ENCODE measurements around the gene AIFM3.
"Not testable (repeated sequence)": the region's sequence is repeated elsewhere in the genome, so short reads cannot be mapped to it uniquely, and the experiment has no call there.

Gene AIFM3

DNA sequence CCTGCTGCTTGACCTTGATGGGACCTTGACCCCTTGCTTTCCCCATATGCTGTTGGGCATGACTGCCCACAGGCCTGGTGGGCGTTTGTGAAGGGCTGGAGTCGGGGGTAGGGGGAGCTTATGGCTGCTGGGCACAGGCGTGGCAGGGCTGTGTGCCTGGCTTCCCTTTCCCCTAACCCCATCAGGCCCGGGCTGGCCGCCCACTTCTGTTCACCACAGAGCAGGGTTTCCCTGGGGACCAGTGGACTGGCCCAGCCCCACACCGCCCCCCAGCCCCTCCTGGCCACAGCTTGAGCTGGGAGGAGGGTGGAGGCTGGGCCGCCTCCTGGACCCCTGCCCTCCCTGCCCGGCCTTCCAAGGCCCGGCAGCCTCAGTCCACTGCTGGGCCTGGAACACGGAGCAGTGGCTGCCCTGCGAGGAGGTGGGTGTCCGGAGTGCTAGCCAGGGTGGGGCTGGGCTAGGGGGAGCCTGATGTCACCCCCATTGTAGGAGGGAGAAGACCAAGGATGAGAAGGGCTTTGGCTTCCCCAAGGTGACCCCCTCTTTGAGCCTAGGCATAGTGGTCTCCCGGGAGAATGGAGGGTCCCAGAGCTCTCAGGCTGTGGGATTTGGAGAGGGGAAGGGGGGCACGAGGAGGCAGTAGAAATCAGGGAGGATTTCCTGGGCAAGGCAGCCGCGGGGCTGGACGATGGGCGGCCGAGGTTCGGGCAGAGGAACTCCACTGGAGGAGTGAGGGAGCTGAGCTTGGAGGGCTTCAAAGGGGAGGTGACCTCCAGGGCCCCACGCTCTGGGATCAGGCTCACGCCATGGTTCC is at the start of gene AIFM3:
AIFM3 (plus strand) TSS at position 373 of the 814 bp plus-strand sequence. CDS start 690 bp downstream, outside the sequence.
- no peak for DNase-seq

DNA sequence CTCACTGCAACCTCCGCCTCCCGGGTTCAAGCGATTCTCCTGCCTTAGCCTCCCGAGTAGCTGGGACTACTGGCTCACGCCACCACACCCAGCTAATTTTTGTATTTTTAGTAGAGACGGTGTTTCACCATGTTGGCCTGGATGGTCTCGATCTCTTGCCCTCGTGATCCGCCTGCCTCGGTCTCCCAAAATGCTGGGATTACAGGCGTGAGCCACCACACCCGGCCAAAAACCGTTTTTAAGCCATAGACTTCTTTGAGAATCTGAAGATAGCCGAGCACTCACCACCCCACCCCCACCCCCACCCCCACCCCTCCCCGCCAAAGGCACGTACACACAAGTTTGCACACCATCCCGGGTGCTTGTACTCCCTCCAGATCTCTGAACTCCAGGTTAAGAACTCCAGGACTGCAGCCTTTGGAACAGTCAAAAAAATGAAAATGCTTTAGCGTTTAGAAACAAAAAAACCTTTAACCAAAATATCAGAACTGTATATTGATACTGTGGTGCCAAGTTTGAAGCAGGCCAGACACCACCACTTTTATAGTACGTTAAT is 48.3 kb upstream of the AIFM3 start:
- no peak for DNase-seq

DNA sequence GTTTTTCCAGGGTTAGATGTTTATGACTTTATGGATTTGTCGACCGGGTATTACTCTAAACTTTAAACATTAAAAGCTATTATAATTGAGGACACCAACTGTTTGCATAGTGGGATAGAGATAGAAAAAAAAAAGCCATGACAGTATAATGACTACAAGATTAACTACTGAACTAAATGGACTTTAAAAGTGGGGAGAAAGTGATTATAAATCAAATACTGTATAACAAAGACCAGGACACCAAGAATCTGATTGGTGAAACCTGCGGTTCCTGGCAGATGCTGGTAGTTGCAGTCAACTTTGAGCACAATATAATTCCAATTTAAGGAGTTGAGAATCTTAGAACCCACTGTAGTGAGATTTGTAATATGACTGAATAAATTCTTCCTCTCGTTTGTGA is 47.3 kb upstream of the AIFM3 start:
- DNase-seq, result no peak

- no peak for DNase-seq
These were observed 46.2 kb upstream of the AIFM3 start for GRCh38 chr22:20920881-20921203.

DNA sequence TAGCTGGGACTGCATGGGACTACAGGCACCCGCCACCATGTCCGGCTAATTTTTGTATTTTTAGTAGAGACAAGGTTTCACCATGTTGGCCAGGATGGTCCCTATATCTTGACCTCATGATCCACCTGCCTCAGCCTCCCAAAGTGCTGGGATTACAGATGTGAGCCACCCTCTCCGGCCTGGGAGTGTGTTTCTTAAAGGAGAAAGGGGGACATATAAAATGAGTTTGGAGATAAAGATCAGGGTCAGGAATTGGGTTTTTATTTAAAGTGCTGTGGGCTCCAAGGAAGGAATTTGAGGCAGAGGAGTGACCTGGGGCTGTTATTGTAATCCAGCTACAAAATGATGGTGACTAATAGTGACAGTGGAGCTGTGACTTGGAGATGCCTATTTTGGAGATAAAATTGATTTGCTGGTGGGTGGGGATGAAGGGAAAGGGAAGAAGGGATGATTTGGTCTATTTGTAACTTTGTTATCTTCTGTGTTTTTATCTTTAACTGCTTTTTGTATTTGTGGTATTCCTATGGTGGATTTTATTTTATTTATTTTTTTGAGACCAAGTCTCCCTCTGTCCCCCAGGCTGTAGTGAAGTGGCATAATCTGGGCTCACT is 44.8 kb upstream of the AIFM3 start:
- DNase-seq, result no peak

GRCh38 chr22:20926243-20926642 is 40.8 kb upstream of the AIFM3 start:
- DNase-seq, result no peak

DNA sequence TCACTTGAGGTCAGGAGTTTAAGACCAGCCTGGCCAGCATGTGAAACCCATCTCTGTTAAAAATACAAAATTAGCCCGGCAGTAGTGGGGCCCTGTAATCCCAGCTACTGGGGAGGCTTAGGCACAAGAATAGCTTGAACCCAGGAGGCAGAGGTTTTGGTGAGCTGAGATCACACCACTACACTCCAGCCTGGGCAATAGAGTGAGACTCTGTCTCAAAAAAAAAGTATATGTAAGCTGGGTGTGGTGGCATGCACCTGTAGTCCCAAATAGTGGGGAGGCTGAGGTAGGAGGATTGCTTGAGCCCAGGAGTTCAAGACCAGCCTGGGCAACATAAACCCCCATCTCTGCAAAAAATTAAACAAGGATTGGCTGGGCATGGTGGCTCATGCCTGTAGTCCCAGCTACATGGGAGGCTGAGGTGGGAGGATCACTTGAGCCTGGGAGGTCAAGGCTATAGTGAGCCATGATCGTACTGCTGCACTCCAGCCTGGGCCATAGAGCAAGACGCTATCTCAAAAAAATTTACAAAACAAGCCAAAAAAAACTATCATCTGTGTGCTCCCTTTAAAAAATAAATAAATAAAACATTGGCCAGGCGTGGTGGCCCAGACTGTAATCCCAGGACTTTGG is 39.0 kb upstream of the AIFM3 start:
- DNase-seq, result no peak

DNA sequence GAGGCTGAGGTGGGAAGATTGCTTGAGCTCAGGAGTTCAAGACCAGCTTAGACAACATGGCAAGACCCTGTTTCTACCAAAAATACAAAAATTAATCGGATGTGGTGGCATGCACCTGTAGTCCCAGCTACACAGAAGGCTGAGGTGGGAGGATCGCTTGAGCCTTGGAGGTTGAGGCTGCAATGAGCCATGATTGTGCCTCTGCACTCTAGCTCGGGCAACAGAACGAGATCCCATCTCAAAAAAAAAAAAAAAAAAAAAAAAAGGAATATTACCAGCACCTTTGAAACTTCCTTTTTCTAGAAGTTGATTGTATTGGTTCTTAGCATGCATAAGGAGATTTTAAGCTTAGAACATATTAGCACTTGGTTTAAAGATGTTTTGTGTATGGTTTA is 38.5 kb upstream of the AIFM3 start:
- DNase-seq, result no peak

DNA sequence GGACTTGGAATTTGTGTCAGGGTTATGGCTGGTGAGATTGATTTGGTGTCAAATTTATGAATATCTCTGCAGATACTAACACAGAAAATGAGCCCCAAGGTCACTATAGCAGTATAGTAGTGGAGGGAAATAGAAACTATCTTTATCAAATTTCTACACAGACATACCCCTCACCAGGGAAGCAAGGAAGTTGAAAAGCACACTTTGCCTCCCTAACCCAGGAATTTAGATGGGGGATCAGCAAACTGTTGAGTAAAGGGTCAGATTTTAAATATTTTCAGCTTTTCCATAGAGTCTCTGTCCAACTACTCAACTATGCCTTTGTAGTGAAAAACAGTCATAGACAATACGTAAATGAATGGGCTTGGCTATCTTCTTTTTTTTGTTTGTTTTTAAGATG is 37.1 kb upstream of the AIFM3 start:
- no peak for DNase-seq

GRCh38 chr22:20930435-20930834 is 36.6 kb upstream of the AIFM3 start:
- DNase-seq, result not testable (repeated sequence)

- DNase-seq, result no peak
These were observed 35.9 kb upstream of the AIFM3 start for GRCh38 chr22:20931126-20931654.

DNA sequence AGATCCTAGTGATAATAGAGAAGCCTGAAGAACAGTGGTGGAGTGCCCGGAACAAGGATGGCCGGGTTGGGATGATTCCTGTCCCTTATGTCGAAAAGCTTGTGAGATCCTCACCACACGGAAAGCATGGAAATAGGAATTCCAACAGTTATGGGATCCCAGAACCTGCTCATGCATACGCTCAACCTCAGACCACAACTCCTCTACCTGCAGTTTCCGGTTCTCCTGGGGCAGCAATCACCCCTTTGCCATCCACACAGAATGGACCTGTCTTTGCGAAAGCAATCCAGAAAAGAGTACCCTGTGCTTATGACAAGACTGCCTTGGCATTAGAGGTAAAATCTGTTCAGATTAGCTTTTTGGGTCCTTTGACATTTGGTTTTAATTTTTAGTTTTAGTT is 33.1 kb upstream of the AIFM3 start:
- DNase-seq, result no peak

GRCh38 chr22:20935049-20935448 is 32.0 kb upstream of the AIFM3 start:
- DNase-seq, result not testable (repeated sequence)

DNA sequence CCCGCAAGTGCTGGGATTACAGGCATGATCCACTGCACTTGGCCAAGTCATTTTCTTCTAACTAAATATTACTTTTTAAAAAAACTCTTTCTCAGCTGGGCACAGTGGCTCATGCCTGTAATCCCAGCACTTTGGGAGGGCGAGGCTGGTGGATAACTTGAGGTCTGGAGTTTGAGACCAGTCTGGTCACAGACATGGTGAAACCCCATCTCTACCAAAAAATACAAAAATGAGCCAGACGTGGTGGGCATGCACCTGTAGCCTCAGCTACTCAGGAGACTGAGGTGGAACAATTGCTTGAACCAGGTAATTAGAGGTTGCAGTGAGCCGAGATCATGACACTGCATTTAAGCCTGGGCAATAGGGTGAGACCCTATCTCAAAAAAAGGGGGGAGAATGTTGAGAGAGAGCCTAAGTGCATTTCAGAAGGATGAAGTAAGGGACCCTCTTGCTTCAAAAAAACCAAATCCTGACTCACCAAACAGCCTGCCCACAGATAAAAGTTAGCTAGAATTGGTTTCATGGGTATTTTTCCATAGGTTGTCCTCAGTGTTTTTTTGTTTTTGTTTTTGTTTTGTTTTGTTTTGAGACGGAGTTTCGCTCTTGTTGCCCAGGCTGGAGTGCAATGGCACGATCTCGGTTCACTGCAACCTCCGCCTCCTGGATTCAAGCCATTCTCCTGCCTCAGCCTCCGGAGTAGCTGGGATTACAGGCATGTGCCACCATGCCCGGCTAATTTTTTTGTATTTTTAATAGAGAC is 31.1 kb upstream of the AIFM3 start:
- DNase-seq, result not testable (repeated sequence)

GRCh38 chr22:20937031-20937793 is 29.8 kb upstream of the AIFM3 start:
- no peak for DNase-seq

GRCh38 chr22:20937794-20938671 is 29.0 kb upstream of the AIFM3 start:
- DNase-seq, result no peak

GRCh38 chr22:20939457-20940185 is 27.4 kb upstream of the AIFM3 start:
- DNase-seq, result not testable (repeated sequence)

- DNase-seq, result no peak
These were observed 26.8 kb upstream of the AIFM3 start for GRCh38 chr22:20940186-20940651.

DNA sequence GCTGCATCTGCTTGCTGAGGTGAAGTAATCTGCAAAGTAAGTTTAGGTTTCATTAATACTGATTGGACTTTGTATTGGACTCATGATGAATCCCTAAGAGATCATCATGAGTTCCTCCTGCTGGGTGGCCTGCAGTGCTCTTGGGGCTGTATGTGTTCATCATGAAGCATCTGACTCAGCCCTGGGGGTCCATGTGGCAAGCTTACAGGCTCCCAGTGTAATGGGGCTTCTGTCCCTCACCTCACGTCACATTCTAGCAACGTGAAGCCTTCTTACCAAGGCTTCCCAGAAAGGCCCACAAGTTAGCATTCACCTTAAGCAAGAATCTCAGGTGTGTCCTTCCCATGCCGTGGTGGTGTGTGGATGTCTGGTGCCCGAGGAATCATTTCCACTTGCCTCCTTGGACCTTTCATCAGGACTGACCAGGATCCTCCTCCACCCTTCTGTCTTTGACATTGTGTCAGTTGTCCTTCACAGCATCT is 26.1 kb upstream of the AIFM3 start:
- DNase-seq, result no peak

Measured in activated naive CD4-positive, alpha-beta T cell (primary cell).